Measurements from ENCODE around the gene COL25A1.

DNA sequence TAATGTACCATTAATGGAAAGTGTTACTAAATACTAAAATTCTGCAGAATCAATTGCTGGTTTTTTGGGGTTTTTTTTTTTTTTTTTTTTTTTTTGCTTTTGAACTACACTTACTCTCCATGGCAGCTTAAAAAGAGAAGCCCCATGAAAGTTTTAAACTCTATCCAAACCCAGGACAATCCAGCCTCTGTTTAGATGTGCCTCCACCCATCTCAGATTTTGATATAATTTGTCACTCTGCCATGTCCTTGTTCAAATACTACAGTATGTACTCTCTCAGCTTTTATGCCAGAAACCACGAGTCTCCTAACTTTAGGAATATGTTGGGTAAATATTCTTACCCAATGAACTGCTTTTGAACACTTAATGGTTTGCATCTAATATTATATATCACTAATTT is 84.2 kb downstream of the COL25A1 start:
- TF ChIP-seq, protein P1, sequence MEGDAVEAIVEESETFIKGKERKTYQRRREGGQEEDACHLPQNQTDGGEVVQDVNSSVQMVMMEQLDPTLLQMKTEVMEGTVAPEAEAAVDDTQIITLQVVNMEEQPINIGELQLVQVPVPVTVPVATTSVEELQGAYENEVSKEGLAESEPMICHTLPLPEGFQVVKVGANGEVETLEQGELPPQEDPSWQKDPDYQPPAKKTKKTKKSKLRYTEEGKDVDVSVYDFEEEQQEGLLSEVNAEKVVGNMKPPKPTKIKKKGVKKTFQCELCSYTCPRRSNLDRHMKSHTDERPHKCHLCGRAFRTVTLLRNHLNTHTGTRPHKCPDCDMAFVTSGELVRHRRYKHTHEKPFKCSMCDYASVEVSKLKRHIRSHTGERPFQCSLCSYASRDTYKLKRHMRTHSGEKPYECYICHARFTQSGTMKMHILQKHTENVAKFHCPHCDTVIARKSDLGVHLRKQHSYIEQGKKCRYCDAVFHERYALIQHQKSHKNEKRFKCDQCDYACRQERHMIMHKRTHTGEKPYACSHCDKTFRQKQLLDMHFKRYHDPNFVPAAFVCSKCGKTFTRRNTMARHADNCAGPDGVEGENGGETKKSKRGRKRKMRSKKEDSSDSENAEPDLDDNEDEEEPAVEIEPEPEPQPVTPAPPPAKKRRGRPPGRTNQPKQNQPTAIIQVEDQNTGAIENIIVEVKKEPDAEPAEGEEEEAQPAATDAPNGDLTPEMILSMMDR (IDR thresholded peaks at IDR 0.05), result no peak
- no peak for TF ChIP-seq POLR2A (IDR thresholded peaks at IDR 0.05)

Data from upper lobe of left lung (tissue), 4 donors.